GM19035 (cell line): Measurements from ENCODE around the gene TCF20.
A peak's percentile ranks its signal among the peaks of the same experiment; 100 is the strongest.

Experiments used
- ATAC-seq: cut with Tn5 transposase; IDR thresholded peaks from one replicate; pipeline ENCODE4 v1.9.1; 2021; ENCODE audit not compliant: unreplicated experiment

The TCF20 gene

DNA sequence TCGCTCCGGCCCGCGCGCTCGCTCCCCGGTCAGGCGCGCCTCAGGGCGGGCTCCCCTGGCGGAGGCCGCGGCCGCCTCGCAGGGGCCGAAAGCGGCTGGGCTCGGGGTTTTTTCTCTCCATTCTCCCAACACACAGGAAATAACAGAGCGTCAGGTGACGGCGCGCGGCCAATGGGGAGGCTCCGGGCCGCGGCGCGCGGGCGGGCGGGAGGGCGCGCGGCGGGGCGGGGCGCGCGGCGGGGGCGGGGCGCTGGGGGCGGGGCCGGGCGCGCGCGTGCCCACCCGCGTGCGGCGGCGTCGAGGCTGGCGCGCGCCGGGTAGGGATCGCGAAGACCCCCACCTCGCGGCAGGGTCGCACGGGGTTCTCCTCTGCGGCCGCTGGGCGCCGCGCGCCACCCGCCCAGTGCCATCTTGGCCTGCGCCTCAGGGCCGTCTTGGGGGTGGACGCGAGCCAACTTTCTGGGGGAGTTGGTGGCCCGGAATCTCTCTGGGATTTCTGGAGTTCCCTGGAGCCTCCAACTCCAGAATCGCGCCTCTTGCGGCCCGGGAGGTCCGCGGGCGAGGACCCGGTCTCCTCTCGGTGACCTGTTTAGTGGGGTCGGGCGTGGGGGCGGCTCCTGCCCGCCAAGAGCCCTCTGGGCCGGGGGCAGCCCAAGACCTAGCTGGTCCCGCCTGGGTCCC is at the start of gene TCF20:
TSS of gene TCF20 (minus strand) at position 144 of the 681 bp plus-strand sequence. CDS start 55,348 bp downstream, outside the sequence.
- ATAC-seq = peak; percentile 70

DNA sequence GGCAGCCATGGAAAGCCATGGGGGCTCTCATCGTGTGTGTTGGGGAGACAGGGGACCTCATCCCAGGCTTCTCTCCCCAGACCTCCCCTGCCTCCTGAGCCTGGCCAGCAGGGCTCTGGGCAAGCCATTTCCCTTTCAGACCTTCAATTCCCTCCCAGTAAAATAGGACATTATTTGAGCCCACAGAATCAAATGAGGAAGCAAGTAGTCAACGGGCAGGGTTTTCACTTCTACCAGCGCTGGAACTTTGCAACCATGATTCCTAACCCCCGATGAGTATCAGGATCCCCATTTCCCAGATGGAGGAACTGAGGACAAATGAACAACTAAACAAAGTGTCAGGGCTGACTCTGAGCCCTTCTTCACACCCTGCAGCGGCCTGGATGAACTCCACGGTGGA is 48.9 kb upstream of the TCF20 start:
- ATAC-seq = no peak

DNA sequence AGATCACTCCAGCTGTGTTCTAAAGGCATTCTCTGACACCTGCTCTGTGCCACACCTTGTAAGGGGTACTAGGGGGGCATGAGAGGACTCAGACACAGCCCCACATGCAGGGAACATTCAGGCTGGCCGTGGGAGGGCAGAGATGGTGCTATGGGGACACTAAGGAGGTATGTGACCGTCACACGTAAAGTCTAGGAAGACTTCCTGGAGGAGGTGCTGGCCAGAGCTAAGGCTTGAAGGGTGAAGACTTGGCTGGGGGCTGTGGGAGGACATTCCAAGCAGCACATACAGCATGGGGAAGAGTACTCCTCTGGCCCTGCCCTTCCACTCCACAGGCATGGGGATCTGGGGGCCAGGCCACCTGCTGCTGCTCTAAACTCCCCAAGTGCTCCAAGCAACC is 48.5 kb upstream of the TCF20 start:
- no peak for ATAC-seq

DNA sequence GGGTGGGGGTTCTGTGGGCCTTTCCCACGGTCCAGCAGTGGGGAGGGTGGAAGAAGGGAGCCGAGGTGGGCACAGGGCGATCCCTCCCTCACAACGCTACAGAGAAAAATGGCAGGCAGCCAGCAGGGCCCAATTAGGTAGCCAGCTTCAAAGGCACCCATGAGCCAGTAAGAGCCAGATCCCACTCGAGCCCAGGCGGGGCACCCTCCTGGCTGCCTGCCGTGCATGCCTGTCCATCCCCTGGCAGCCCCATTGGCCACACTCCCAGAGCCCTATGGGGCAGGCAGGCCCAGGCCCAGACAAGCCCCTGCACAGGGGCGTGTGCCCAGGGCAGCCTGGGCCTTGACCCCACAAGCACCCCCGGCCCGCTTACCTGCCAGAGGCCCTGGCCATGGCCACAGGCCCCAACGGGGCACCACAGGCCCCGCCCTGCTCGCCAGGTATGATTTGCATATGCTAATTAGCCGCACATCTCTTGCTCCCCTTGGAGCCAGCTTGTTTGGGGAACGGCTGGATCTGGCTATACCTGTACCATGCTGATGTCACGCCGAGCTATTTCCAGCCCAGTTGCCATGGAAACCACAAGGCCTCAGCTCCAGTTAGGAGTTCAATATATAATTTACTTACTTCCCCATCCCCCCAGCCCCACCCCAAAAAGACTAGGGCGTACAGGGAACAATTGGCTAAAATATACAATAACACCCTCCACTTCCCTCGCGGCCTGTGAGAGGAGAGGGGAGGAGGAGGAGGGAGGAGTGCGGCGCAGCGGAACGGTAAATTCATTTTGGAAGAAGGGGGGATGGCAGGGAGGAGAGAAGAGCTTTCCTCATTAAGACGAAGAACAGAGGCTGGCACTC is 47.5 kb upstream of the TCF20 start:
- ATAC-seq = no peak

DNA sequence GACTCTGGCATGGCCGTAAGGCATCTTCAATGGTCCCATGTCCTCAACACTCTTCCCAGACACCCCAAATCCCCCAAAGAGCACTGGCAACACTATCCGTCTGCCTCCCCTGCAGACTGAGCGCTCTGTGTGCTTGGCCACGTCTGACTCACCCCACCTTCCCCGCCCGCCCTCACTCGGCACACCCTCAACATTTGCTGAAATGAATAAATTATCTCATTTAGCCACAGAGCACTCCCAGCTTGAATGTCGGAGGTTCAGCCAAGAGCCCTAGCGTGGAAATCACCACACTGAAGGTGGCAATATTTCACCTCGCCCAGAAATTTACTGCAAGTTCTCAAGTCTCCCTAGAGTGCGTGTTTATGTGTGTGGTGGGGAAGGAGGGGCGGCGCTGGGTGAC is 46.6 kb upstream of the TCF20 start:
- no peak for ATAC-seq

DNA sequence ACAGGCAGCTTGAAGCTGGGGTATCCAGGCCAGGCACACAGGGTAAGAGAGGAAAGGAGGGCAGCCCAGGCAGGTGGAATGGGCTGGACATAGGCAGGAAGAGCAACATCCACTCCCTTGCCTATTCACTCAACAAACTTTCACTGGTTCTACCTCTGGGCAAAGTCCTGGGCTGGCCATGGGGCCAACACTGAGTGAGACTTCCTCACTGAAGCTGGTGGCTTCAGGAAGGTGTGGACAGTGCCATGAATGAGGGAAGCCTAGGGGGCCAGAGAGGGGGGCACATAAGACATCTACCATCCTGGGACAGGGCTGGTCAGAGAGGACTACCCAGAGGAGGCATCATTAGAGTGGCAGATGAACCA is 44.9 kb upstream of the TCF20 start:
- no peak for ATAC-seq

DNA sequence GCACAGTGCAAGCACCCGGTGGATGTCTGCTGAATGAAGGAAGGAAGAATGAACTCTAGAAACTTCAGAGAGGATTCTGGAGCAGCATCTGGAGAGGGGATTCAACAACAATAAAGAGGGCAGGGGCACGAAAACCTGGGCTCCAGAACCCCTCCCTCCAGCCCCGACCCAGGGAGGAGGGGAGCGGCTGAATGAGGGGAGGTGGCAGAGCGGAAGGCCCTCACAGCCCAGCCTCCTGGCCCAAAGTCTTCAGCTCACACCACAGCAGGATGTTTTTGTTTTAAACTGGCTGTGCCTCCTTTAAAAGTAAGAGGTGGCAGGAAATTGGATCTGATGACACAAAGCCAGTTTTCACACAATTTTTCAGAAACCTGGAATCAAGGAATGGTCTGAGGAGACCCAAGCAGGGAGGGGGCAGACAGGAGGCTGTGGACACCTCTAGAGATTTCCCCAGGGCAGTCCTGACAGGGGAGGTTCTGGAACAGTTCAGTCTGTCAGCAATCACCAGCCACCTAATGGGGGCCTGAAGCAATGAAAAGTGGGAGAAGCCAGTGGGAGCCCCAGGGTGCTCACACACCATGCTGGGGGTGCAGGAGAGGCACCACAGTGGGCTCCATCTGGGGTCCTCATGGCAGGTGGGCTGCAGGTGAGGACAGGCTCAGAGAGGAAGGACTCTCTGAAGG is 44.4 kb upstream of the TCF20 start:
- no peak for ATAC-seq

DNA sequence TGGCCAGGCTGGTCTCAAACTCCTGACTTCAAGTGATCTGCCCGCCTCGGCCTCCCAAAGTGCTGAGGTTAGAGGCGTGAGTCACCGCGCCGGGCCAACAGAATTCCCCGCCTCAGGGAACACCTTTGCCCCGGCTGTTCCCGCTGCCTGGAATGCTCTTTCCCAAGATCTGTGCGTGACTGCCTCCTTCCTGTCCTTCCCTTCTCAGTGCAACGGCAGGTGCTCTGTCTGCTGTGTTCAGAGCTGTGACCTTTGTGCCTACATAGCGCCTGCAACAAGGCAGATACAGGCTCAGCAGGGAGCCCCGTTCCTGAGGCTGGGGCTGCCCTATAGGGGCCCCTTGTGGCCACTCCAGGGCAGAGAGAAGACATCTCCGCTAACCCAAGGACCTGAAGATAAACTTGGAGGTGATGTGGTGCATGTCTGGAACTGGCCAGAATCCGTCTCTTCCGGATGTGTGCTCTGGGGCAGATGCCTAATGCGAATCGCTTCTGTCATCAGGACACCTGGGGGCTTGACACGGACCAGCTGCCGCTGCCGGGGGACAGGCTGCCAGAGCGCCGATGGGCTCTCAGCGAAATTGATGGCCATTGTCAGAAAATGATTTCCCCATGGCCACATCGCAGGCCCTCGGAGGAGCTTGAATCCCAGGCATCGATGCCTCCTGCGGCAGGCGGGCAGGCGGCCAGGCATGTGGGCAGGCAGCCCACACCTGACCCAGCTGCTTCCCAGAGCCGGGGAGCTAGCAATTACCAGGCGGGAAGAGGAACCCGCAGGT is 43.5 kb upstream of the TCF20 start:
- no peak for ATAC-seq

DNA sequence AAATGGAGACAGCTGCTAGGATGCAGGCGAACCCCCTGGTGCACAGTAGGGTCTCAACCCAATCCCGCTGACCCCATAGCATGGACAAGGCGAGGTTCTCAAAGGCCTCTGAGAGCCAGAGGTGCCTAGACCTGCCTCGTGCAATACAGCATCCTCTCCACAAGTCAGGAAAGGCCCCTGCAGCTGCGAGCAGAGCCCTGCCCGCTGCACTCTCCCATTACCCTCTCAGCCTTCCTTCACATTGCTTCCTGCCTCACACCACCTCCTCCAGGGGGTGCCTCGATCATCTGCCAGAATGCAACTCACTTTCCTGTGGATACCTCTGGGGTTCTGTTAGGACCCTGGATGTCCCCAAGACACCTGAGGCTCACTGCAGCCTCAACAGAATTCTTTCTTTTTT is 42.8 kb upstream of the TCF20 start:
- no peak for ATAC-seq

DNA sequence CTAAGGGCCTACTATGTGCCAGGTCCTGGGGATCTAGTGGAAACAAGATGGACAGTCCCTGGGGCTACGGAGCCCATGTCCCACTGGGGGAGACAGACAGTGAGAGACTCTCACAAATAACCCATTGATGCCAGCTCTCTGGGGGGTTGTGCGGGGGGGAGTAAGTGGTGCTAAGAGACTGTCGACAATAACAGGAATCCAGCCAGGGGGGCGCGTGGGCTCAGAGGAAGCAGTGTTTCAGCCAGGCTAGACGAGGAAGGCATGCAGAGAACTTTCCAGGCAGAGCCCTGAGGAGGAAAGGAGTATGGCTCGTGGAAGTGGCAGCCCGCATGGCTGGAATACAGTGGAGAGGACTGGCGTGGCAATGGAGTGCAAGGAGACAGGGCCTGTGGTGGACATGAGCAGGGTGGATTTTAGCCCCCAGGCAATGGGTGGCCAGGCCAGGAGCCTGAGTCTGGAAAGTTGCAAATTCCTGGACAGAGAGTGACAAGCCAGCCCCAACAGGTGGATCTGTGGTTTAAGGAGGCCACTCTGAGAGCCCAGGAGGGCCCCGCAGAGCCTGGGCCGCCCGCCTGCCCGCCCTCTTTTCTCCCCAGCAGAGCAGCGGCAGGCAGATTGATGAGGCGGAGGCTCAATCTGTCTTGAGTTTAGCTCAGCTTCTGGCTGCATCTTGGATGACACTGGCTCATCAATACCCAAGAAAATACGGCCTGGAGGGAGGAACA is 40.0 kb upstream of the TCF20 start:
- ATAC-seq = no peak

DNA sequence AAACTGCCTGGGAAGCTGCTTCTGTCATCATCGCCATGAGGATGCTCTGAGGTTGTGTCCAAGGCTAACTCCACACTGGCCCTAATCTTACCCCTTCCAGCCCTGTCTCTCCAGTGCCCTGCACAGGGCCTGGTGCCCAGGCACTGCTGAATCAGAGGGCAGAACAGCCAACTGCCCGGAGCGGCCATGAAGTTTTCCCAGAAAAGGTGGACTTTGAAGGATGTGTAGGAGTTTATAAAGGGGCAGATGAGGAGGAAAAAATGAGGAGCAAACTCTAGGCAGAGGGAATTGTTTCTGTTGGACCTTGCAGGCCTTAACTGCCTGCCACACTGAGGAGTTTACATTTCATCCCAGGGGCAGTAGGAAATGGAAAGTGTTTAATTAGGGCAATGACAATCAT is 39.4 kb upstream of the TCF20 start:
- no peak for ATAC-seq

DNA sequence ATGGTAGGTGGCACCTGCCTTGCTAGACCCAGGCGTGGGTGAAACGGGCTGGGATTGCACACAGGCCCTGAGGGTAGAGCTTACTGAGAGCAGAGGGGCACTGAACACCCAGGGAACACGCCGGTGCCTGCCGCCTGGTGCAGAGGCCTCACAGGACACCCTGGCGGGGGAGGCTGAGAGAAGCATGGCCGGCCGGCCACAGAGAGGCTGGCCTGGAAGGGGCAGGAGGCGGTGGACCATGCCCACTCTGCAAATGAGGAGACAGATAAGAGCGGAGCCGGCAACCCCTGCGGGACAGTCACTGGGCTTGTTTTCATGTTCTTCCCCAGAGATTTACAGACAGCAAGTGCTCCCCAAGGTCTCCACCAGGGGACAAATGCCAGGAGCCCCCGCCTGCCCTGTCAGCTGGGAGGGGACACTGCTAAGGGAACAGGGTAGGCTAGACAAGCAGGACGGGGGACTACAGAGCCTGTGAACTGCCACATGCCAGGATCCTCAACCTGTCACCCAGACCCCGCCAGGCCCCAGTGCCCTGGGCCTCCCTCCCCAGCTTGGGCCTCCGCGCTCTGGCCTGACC is 38.5 kb upstream of the TCF20 start:
- no peak for ATAC-seq

DNA sequence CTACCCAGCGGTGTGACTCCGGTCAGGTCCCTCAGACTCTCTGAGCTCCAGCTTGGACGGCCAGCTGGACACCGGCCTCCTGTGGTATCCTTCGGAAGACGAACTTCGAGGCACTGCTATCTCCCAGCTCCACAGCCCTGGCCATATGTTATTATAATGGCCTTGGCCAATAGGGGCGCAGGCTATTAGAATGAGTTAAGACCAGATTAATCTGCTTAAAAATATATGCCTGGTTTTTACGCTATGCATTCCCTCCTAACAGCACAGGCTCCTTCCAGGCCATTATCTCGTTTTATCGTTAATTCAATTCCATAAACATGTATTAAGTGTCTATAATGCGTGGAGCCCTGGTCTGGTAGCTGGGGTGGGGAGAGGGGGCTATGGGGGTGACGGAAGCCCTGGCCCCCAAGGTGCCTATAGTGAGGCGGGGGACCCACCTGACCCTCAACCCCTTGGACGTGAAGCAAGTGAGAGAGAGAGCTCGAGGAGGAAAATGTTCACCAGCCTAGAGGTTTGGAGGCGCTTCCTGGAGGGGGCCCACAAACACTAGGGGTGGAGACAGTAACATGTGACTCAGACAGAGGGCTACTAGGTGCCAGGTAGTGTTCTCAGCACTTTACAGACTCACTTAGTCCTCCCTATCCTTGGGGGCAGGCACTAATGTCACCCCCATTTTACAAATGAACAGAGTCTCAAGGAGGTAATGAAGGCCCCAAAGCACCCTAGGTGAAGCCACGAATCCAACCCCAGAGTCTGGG is 37.5 kb upstream of the TCF20 start:
- ATAC-seq = no peak

DNA sequence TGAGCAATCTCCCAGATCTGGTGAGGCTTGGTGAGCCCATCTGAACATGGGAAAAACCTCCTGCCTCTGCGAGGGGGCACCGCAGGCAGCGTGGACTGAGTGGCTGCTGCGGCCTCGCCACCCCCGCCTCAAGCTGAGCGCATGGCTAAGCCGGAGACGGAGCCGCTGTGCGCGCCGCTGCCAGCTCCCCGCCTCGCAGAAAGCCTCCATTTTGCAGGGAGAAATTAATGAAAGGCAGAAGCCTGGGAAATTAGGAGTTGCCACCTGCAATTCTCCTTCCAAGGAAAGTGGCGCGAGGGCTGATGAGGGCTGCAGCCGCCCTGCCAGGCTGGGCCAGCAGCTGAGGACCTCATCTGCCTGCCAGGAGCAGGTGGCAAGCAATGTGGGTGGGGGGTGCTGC is 35.6 kb upstream of the TCF20 start:
- ATAC-seq = no peak

DNA sequence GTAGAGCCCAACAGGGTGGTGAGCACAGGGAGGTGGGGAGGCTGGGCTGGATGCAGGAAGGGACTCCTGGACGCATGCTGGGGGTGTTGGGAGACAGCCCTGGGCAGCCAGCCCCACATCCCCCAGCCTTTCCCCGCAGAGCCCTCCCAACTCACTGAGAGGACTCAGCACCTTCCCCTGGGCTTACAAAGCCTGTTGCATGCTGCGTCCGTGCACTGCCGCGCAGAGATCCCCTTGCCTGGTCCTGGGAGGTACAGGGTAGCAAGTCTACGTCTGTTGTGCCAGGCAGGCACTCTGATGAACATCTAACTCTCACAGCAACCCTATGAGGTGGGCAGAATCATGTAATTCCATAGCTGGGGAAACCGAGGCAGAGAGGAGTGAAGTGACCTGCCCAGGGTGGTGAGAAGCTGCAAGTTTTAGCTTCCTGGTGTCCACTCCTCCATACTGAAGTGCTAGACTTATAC is 33.9 kb upstream of the TCF20 start:
- ATAC-seq = no peak

DNA sequence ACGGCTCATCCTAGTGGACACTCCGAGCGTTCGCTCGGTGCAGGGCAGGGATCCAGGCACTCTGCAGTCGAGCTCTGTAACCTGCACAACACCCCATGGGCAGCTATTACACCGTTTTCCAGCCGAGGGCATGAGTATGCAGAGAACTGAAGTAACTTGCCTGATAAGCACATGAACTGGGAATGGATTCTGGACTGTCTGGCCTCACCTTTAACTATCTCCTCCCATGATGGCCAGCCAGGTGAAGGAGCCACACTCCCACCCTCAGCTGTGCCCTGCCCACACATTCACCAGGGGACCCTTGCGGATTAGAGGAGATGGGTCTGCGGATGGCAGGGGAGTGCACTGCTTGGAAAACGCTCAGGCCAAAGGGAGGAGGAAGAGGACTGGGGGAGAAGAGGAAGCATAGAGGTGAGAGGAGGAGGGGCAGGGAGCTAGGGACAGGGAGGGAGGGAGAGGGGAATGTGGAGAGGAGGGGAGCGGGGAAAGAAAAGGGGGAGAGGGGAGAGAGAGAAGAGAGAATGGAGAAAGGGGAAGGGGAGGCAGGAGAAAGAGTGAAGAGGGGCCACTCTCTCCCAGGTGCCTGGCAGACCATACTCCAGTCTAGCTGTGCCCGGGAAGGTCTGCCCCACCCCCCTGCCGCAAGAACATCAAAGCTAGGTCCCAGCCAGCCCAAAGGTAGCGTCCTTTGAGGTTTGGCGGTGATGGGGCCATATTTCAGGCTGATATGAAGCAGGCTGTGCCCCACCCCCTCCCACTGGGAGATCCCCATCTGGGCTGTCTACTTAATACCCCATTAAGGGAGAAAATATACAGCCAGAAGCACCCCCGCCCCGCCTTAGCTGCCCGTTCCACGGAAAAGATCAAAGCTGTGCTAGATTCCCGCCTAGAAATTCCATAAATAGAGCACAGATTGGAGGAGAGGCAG is 33.2 kb upstream of the TCF20 start:
- no peak for ATAC-seq

DNA sequence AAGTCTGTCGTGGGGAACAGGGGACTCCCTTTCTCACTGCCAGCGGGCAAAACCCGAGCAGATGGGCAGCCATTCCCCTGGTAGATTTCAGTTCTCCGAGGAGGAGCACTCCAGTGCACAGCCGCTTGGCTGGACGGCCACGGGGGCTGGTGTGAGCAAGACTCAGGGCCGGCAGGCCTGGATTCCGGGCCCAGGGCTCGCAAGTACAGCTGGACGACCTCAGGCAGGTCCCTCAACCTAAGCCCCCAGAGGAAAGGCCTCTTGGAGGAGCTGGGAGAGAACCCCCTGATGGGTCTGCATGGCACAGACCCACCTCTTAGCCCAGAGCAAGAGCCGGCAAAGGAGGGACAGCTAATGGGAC is 31.3 kb upstream of the TCF20 start:
- ATAC-seq = no peak

DNA sequence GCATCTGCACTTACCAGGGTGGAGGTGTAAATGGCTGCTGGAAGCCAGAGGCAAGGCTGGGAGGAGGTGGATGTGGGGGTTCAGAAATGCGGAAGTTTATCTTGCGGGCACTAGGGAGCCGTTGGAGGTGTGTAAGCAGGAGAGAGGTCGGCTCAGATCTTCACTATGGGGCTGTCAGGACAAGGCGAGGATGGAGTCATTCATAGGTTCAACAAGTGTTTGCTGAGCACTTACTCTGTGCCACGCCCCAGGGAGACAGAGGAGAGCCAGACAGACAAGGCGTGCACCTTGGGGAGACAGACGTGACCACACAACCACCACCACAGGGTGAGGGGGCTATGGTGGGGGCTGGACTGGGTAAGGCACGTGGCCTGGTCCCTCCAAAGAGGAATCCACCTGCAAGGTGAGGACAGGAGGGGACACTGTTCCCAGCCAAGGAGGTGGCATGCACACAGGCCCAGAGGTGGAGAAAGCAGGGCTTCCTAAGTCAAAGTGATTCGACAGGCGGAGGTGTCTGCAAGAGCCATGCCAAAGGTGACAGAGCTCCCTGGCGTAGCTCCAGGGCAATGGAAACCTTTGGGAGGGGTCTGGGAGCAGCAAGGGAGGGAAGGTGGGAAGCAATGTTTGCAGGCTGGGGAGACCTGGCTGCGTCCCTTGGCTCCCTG is 30.8 kb upstream of the TCF20 start:
- no peak for ATAC-seq
